K562 (cell line): ENCODE data around the gene MCU. TPM values are rescaled to one million over a fixed set of nuclear protein-coding genes. Genes with fewer than 3 reads are reported as not detected.

ENCODE experiments used
- ARID1B ChIP-seq: fragments of 450-650 bp; IDR thresholded peaks from 2 replicates; pipeline ENCODE4 v1.6.1; 2016; ENCODE audit warnings: antibody characterized with exemption, mild to moderate bottlenecking, inconsistent platforms
- BACH1 ChIP-seq: fragments of 200-800 bp; sonication (Bioruptor generic); IDR thresholded peaks from 2 replicates; pipeline ENCODE4 v1.6.1; 2016; ENCODE audit warnings: missing genetic modification characterization, missing compliant biosample characterization
- CCAR2 ChIP-seq: fragments of 200-400 bp; formaldehyde crosslinking; IDR thresholded peaks from 2 replicates; pipeline ENCODE4 v1.6.1; 2017; ENCODE audit warnings: mild to moderate bottlenecking, low read depth, low read length
- ELF2 ChIP-seq: fragments of 250-450 bp; sonication (Bioruptor Pico); IDR thresholded peaks from 2 replicates; pipeline ENCODE4 v1.5.0; 2021; ENCODE audit warnings: mild to moderate bottlenecking
- FOSL1 ChIP-seq: fragments of 200-800 bp; sonication (Bioruptor generic); conservative IDR thresholded peaks from 2 replicates; pipeline ENCODE4 v1.6.1; 2016; ENCODE audit warnings: missing genetic modification characterization, missing compliant biosample characterization
- FOXK2 ChIP-seq, 2 experiments: fragments of 450-650 bp; IDR thresholded peaks in 1 of 2; conservative IDR thresholded peaks in 1 of 2; 2 replicates each; pipeline ENCODE4 v1.6.1; 2016; ENCODE audit warnings: low read depth in 2 of 2, mild to moderate bottlenecking in 1 of 2
- HNRNPUL1 ChIP-seq: fragments of 200-400 bp; formaldehyde crosslinking; IDR thresholded peaks from 2 replicates; pipeline ENCODE4 v1.6.1; 2017; ENCODE audit warnings: low read length
- JUND ChIP-seq, 2 experiments: IDR thresholded peaks; 2 replicates in 1 of 2; 3 replicates in 1 of 2; pipeline ENCODE4 v1.6.1; 2011; ENCODE audit warnings: borderline replicate concordance in 2 of 2, low read depth in 2 of 2, low read length in 2 of 2, improper control_type of control experiment in 1 of 2, missing biosample characterization in 1 of 2, missing genetic modification characterization in 1 of 2, missing genetic modification reagents in 1 of 2
- KLF6 ChIP-seq: fragments of 250-450 bp; sonication (Bioruptor Pico); IDR thresholded peaks from 2 replicates; pipeline ENCODE4 v1.4.0; 2020; ENCODE audit warnings: mild to moderate bottlenecking, moderate library complexity, borderline replicate concordance
- L3MBTL2 ChIP-seq: fragments of 450-650 bp; IDR thresholded peaks from 2 replicates; pipeline ENCODE4 v1.6.1; 2016; ENCODE audit warnings: mild to moderate bottlenecking, moderate library complexity
- NCOA6 ChIP-seq: fragments of 450-650 bp; IDR thresholded peaks from 2 replicates; pipeline ENCODE4 v1.6.1; 2017; ENCODE audit warnings: mild to moderate bottlenecking
- NFE2L1 ChIP-seq: fragments of 450-650 bp; IDR thresholded peaks from 2 replicates; pipeline ENCODE4 v1.6.1; 2016; ENCODE audit warnings: missing genetic modification characterization, low read depth, mild to moderate bottlenecking, missing compliant biosample characterization, moderate library complexity, borderline replicate concordance
- POLR2B ChIP-seq: fragments of 450-650 bp; IDR thresholded peaks from 2 replicates; pipeline ENCODE4 v1.6.1; 2018; ENCODE audit warnings: low read depth; ENCODE audit not compliant: partially characterized antibody
- POLR2H ChIP-seq: IDR thresholded peaks from 2 replicates; pipeline ENCODE4 v1.6.1; 2016; ENCODE audit warnings: missing genetic modification characterization, low read depth, mild to moderate bottlenecking, control low read depth, missing compliant biosample characterization, moderate library complexity
- RBBP5 ChIP-seq: fragments of 200-600 bp; sonication (generic); IDR thresholded peaks from 2 replicates; pipeline ENCODE4 v1.6.1; 2012; ENCODE audit warnings: borderline replicate concordance, mild to moderate bottlenecking, low read length, control low read depth, inconsistent platforms; ENCODE audit not compliant: insufficient read depth, poor library complexity, severe bottlenecking
- RUNX1 ChIP-seq: sonication (generic); IDR thresholded peaks from 2 replicates; pipeline ENCODE4 v1.6.1; 2016; ENCODE audit warnings: antibody characterized with exemption, low read depth
- ZBTB1 ChIP-seq: sonication (generic); formaldehyde crosslinking; IDR thresholded peaks from 2 replicates; pipeline ENCODE4 v1.8.1; 2023; ENCODE audit warnings: missing genetic modification reagents, low read depth, mild to moderate bottlenecking, borderline replicate concordance
- ZFX ChIP-seq: sonication (generic); formaldehyde crosslinking; IDR thresholded peaks from 2 replicates; pipeline ENCODE4 v1.8.0; 2022; ENCODE audit warnings: mild to moderate bottlenecking, missing genetic modification reagents, moderate library complexity
- ZNF282 ChIP-seq: sonication (generic); formaldehyde crosslinking; IDR thresholded peaks from 2 replicates; pipeline ENCODE4 v1.8.1; 2023; ENCODE audit warnings: missing genetic modification reagents
- polyA plus RNA-seq, 8 experiments: library from polyadenylated mRNA; depleted of rRNA in 4 of 8; stranded (reverse) in 5 of 8; unstranded in 3 of 8; fragments of >200 nt; fragmentation: Nextera tagmentation in 2 of 8; fragmentation: Illumina TruSeq in 1 of 8; extraction: Ambion mirVana in 2 of 8; extraction: Trizol in 1 of 8; gene quantifications; 2 replicates each; pipeline versions ENCODE4 v1.2.1 to v1.2.3, GENCODE V29; 2011 to 2014; ENCODE audit warnings: inconsistent platforms in 1 of 8, missing spikeins in 1 of 8
- total RNA-seq, 7 experiments: library from RNA; depleted of rRNA in 6 of 7; stranded (reverse); fragments of >200 nt in 6 of 7; fragmentation: Illumina TruSeq in 2 of 7; extraction: Trizol in 2 of 7; gene quantifications; 2 replicates each; pipeline versions ENCODE4 v1.2.1 to v1.2.3, GENCODE V29; 2011 to 2021; ENCODE audit warnings: low replicate concordance in 1 of 7
- TF ChIP-seq, protein P1 (sequence below): fragments of 250-450 bp; sonication (Bioruptor Pico); IDR thresholded peaks from 2 replicates; pipeline ENCODE4 v1.8.0; 2021; ENCODE audit warnings: mild to moderate bottlenecking, moderate library complexity
- TF ChIP-seq, protein P2 (sequence below): IDR thresholded peaks from 2 replicates; pipeline ENCODE4 v1.6.1; 2011; ENCODE audit not compliant: insufficient read length; ENCODE audit errors: extremely low read depth
- TF ChIP-seq, protein P3 (sequence below): sonication (generic); IDR thresholded peaks from 2 replicates; pipeline ENCODE4 v1.6.1; 2016
- TF ChIP-seq, protein P4 (sequence below): fragments of 450-650 bp; formaldehyde crosslinking; IDR thresholded peaks from 2 replicates; pipeline ENCODE4 v1.4.0; 2020; ENCODE audit warnings: mild to moderate bottlenecking, moderate library complexity
- TF ChIP-seq, protein P5 (sequence below): fragments of 450-650 bp; formaldehyde crosslinking; IDR thresholded peaks from 2 replicates; pipeline ENCODE4 v1.4.0; 2020; ENCODE audit warnings: mild to moderate bottlenecking, moderate library complexity

The MCU gene
- total and polyA plus RNA-seq, 9 of the 15 experiments (the other 6 are each of a cell fraction or from before 2014, with no cell fraction given) = 8.2 to 88.8 (median 21.3) TPM

DNA sequence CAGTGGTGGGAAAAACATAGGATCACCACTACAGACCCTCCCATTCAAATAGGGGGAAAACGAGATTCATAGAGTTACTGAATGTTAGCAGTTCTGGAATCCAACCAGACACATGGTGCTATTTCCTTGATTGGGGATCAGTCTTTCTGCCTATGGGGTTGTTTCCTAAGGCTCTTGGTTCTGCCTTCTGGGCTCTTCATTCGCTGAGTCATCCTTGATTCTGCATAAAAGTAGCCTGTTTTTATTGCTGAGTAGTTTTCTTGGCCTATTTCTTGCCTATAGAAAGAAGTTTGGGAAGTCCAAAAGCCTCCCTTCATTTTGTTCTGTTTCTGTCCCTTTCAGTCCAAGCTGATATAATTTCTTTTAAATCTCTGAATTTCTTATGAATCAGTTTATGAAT lies 102.3 kb downstream of the MCU start (continued):
- TF ChIP-seq JUND (IDR thresholded peaks at IDR 0.05; ENCODE audit: borderline replicate concordance, low read depth, low read length) (peak; percentile 66), JUND (tag; IDR thresholded peaks at IDR 0.05; ENCODE audit: borderline replicate concordance, low read depth, low read length) (no peak; the same call in 2 of the 3 replicates), NCOA6 (no peak), BACH1 (peak; percentile 97), KLF6 (CRISPR knock-in tag) (no peak), FOXK2 (conservative IDR thresholded peaks at IDR 0.05 in 1 of 2, IDR thresholded peaks at IDR 0.05 in 1 of 2; ENCODE audit: low read depth in 2 of 2) (0 out of 4 replicates have a peak, but pooled peaks of 1 of the 2 experiments have one; percentile 35), POLR2B (no peak), FOSL1 (peak; percentile 39), ELF2 (CRISPR knock-in tag) (no peak), ZBTB1 (CRISPR knock-in tag) (no peak), ZFX (CRISPR knock-in tag) (no peak), POLR2H (tag) (no peak), NFE2L1 (tag) (peak; percentile 93), ARID1B (peak; percentile 39; the same call in 1 of the 2 replicates), L3MBTL2 (peak; percentile 56), RBBP5 (no peak), RUNX1 (no peak), CCAR2 (no peak), ZNF282 (CRISPR knock-in tag) (no peak), HNRNPUL1 (no peak)
- TF ChIP-seq, protein P1, sequence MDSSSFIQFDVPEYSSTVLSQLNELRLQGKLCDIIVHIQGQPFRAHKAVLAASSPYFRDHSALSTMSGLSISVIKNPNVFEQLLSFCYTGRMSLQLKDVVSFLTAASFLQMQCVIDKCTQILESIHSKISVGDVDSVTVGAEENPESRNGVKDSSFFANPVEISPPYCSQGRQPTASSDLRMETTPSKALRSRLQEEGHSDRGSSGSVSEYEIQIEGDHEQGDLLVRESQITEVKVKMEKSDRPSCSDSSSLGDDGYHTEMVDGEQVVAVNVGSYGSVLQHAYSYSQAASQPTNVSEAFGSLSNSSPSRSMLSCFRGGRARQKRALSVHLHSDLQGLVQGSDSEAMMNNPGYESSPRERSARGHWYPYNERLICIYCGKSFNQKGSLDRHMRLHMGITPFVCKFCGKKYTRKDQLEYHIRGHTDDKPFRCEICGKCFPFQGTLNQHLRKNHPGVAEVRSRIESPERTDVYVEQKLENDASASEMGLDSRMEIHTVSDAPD (CRISPR knock-in tag) = no peak
- TF ChIP-seq, protein P2, sequence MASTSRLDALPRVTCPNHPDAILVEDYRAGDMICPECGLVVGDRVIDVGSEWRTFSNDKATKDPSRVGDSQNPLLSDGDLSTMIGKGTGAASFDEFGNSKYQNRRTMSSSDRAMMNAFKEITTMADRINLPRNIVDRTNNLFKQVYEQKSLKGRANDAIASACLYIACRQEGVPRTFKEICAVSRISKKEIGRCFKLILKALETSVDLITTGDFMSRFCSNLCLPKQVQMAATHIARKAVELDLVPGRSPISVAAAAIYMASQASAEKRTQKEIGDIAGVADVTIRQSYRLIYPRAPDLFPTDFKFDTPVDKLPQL = no peak
- TF ChIP-seq, protein P3, sequence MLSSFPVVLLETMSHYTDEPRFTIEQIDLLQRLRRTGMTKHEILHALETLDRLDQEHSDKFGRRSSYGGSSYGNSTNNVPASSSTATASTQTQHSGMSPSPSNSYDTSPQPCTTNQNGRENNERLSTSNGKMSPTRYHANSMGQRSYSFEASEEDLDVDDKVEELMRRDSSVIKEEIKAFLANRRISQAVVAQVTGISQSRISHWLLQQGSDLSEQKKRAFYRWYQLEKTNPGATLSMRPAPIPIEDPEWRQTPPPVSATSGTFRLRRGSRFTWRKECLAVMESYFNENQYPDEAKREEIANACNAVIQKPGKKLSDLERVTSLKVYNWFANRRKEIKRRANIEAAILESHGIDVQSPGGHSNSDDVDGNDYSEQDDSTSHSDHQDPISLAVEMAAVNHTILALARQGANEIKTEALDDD = no peak
- TF ChIP-seq, protein P4, sequence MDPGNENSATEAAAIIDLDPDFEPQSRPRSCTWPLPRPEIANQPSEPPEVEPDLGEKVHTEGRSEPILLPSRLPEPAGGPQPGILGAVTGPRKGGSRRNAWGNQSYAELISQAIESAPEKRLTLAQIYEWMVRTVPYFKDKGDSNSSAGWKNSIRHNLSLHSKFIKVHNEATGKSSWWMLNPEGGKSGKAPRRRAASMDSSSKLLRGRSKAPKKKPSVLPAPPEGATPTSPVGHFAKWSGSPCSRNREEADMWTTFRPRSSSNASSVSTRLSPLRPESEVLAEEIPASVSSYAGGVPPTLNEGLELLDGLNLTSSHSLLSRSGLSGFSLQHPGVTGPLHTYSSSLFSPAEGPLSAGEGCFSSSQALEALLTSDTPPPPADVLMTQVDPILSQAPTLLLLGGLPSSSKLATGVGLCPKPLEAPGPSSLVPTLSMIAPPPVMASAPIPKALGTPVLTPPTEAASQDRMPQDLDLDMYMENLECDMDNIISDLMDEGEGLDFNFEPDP = no peak
- TF ChIP-seq, protein P5, sequence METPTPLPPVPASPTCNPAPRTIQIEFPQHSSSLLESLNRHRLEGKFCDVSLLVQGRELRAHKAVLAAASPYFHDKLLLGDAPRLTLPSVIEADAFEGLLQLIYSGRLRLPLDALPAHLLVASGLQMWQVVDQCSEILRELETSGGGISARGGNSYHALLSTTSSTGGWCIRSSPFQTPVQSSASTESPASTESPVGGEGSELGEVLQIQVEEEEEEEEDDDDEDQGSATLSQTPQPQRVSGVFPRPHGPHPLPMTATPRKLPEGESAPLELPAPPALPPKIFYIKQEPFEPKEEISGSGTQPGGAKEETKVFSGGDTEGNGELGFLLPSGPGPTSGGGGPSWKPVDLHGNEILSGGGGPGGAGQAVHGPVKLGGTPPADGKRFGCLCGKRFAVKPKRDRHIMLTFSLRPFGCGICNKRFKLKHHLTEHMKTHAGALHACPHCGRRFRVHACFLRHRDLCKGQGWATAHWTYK (CRISPR knock-in tag) = no peak
